ENCODE results near the gene PRX. TPM values are rescaled to one million over a fixed set of nuclear protein-coding genes. Genes with fewer than 3 reads are reported as not detected.

Gene PRX
- total RNA-seq, 2 experiments from 2014 or later: 1.0 to 1.4 TPM

DNA sequence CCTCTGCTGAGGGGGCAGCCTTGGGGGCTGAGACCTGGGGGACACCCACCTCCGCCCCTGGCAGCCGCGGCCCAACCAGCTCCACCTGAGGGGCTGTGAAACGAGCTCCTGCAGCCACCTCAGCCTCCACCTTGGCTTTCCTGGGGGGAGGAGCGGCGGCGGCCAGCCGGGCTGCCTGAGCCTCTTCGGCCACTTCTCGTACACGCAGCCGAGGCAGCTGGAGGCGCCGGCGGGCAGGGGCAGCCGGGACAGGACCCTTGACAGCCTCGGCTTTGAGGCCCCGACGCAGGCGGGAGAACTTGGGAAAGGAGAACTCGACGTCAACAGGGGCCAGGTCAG, 15.6 kb downstream of the PRX start:
- H3K27me3 Mint-ChIP-seq: no peaks in the 10 kb centered on the region
- H3K27ac Mint-ChIP-seq: no peak overlapping the region
- ATAC-seq (no peak), DNase-seq (no peak)
- no peak overlapping the region for H3K4me3 Mint-ChIP-seq
- H3K9me3 Mint-ChIP-seq (ENCODE audit: low read depth): no peaks in the 10 kb centered on the region
- ChIA-PET CTCF (no interaction called here), POLR2A (no interaction called here)
- no peaks in the 10 kb centered on the region for H3K36me3 Mint-ChIP-seq (ENCODE audit: low read depth)
- intact Hi-C loops (cut with DNase I, micrococcal nuclease): no loop called here
- peaks cover 12% of the 10 kb centered on the region for H3K4me1 Mint-ChIP-seq

DNA sequence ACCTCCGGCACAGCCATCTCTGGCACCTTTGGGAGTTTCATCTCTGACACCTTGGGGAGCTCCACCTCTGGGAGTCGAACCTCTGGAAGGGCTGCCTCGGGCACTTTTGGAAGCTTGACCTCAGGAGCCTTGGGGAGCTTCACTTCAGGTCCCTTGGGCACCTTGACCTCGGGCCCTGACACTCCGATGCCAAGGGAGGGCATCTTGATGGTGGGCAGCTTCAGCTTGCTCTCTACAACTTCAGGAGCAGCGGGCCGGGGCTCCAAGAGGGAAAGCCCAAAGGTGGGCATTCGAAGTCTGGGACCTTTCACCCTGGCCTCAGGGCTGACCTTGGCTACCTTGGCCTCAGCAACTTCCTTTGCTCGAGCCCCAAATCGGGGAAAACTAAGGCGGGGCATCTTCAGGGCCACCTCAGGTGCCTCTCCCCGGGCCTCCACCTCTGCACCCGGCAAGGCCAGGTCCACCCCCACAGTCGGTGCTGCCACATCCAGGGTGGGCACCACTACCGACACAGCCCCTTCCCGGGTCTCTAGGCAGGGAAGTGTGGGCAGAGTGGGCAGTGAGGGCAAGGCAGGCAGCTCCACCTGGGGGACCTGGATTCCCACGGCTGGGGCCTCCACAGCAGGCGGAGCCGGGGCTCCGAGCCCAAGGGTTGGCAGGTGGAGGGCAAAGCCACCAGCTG, 16.2 kb downstream of the PRX start:
- no peak for DNase-seq

DNA sequence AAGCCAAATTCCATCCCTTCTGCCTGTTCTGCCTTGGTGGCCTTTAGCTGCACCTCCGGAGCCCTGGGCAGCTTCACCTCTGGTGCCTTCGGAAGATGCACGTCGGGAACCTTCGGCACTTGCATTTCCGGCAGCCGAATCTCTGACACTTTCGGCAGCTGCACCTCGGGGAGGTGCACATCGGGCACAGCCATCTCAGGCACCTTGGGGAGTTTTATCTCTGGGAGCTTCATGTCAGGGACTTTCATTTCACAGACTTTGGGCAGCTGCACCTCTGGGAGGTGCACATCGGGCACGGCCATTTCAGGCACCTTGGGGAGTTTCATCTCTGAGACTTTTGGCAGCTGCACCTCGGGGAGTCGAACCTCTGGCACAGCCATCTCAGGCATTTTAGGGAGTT, 17.2 kb downstream of the PRX start:
- H3K36me3 Mint-ChIP-seq (ENCODE audit: low read depth): no peaks in the 10 kb centered on the region
- ChIA-PET POLR2A (no interaction called here), CTCF (interaction anchor here (0.6 to 1.2 kb wide), 2 partner anchors 18 to 288 kb away, joined by 3 read pairs; partner anchors contain the start of gene PRX)
- no peak for ATAC-seq
- H3K27ac Mint-ChIP-seq: no peak overlapping the region
- no peak for DNase-seq
- no peaks in the 10 kb centered on the region for H3K27me3 Mint-ChIP-seq
- no peaks in the 10 kb centered on the region for H3K9me3 Mint-ChIP-seq (ENCODE audit: low read depth)
- intact Hi-C loops (cut with DNase I, micrococcal nuclease): no loop called here
- H3K4me1 Mint-ChIP-seq: peaks cover 12% of the 10 kb centered on the region
- H3K4me3 Mint-ChIP-seq: no peak overlapping the region

More for the DNA sequence above, 16.2 kb downstream of the PRX start:
- no peak for ATAC-seq
- Mint-ChIP-seq H3K9me3 (ENCODE audit: low read depth) (no peaks in the 10 kb centered on the region), H3K4me1 (peaks cover 12% of the 10 kb centered on the region), H3K27me3 (no peaks in the 10 kb centered on the region), H3K36me3 (ENCODE audit: low read depth) (no peaks in the 10 kb centered on the region), H3K4me3 (no peak overlapping the region), H3K27ac (no peak overlapping the region)
- intact Hi-C loops (cut with DNase I, micrococcal nuclease): no loop called here
- POLR2A ChIA-PET: no interaction called here
- CTCF ChIA-PET: no interaction called here

DNA sequence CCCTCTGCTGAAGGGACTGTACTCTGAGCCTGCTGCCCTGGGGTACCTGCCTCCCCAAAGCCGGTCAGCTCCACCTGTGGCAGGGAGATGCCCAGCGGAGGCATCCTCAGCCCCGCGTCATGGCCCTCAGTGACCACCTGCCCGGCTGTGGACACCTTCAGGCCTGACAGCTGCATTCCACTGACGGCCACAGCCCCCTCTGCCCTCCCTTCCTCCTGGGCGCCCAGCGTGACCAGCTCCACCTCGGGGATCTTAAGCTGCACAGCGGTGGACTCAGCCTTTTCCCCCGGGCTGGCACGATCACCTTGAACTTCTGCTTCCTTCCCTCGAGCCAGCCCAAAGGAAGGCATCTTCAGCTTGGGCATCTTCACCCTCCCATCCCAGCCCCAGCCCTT, 18.4 kb downstream of the PRX start:
- Mint-ChIP-seq H3K4me3 (no peak overlapping the region), H3K4me1 (peaks cover 12% of the 10 kb centered on the region), H3K36me3 (ENCODE audit: low read depth) (no peaks in the 10 kb centered on the region), H3K27me3 (no peaks in the 10 kb centered on the region), H3K27ac (no peak overlapping the region), H3K9me3 (ENCODE audit: low read depth) (no peaks in the 10 kb centered on the region)
- ATAC-seq (no peak), DNase-seq (no peak)
- ChIA-PET POLR2A (no interaction called here), CTCF (interaction anchor here (1.2 kb wide), 1 partner anchor 19 kb away, joined by 3 read pairs; the partner anchor contains the start of gene PRX)
- intact Hi-C loops (cut with DNase I, micrococcal nuclease): no loop called here

DNA sequence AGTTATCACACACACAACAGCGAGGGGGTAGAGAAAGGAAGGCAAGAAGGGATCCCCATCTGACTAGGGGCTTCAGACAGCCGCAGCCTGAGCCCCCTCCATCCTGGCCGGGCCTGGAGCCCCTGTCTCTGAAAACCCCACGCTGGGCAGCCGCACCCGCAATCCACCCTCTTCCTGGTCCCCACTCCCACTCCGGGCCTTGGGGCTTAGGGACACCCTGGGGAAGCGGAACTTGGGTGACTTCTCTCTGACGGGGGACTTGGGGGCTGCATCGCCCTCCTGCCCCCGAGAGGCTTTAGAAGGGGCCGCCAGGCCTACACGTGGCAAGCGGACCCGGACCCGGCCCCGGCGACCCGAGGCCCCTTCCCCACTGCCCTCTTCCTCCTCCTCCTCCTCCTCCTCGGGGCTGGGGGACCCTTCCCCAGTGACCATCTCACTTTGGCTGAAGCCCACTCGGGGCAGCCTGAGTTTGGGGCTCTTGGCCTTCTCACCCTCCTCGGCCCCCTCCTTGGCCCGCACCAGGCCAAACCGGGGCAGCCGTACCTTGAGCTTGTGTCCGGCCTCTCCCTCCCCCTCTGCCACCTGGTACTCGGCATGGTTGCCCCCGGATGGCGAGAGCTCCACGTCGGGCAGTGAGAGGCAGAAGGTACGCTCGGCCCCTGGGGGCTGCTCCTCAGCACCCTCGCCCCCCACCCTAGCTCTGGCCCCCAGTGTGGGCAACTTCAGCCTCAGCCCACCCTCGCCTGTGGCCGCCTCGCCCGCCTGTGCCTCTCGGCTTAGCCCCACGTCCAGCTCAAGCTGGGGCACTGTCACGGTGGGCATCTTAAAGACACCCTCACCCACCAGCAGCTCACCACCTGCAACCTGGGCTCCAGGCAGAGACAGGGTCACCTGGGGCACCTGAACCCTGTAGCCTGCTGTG, 19.0 kb downstream of the PRX start:
- ChIA-PET CTCF (no interaction called here), POLR2A (no interaction called here)
- Mint-ChIP-seq H3K27ac (no peak overlapping the region), H3K9me3 (ENCODE audit: low read depth) (no peaks in the 10 kb centered on the region), H3K4me1 (peaks cover 10% of the 10 kb centered on the region), H3K36me3 (ENCODE audit: low read depth) (no peaks in the 10 kb centered on the region), H3K4me3 (no peak overlapping the region), H3K27me3 (no peaks in the 10 kb centered on the region)
- DNase-seq (no peak), ATAC-seq (no peak)
- intact Hi-C loops (cut with DNase I, micrococcal nuclease): no loop called here

DNA sequence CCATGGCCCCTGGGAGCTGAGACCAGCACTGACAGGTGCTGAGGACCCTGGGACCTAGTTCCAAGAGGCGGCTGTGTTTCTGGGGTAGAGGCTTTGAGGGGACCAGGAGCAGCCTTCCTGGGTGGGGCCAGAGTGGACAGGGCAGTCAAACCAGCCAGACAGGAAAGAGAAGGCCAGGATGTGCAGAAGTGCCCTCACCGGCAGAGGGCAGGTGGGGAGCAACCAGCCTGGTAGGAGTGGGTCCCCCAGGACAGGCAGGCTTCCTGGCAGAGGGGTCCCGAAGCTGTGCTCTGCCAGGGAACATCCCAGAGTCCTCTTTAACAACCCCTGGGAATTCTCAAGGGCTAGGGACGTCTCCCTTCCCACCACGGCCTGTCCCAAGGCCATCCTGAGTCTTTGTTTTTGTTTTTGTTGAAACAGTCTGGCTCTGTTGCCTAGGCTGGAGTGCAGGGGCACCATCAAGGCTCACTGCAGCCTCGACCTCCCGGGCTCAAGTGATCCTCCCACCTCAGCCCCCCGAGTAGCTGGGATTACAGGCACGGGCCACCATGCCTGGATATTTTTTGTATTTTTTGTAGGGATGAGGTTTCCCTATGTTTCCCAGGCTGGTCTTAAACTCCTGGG, 20.2 kb downstream of the PRX start:
- H3K9me3 Mint-ChIP-seq (ENCODE audit: low read depth): no peaks in the 10 kb centered on the region
- intact Hi-C loops (cut with DNase I, micrococcal nuclease): no loop called here
- no peaks in the 10 kb centered on the region for H3K4me1 Mint-ChIP-seq
- H3K27me3 Mint-ChIP-seq: no peaks in the 10 kb centered on the region
- H3K4me3 Mint-ChIP-seq: no peak overlapping the region
- H3K36me3 Mint-ChIP-seq (ENCODE audit: low read depth): no peaks in the 10 kb centered on the region
- CTCF ChIA-PET: no interaction called here
- POLR2A ChIA-PET: no interaction called here
- ATAC-seq: no peak
- no peak for DNase-seq
- H3K27ac Mint-ChIP-seq: no peak overlapping the region

DNA sequence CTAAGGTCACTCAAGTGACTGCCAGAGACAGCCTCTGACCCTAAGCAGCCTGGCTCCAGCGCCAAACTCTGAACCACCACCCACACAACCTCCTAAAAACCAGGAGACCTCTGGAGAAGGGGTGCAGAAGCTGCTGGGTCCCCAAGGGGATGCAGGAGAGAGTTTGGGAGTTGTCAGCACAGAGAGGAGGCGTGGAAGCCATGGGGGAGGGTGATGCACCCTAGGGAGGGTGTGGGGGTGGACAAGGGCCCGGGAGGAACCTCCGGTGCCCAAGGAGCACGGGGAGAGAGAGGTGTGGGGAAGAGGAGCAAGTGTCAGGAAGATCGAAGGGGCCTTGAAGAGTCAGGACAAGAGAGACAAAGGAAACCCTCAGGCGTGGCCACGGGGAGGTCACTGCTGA, 21.1 kb downstream of the PRX start:
- ChIA-PET CTCF (no interaction called here), POLR2A (no interaction called here)
- ATAC-seq (no peak), DNase-seq (no peak)
- Mint-ChIP-seq H3K27me3 (no peaks in the 10 kb centered on the region), H3K4me3 (no peak overlapping the region), H3K36me3 (ENCODE audit: low read depth) (no peaks in the 10 kb centered on the region), H3K27ac (no peak overlapping the region), H3K4me1 (no peaks in the 10 kb centered on the region), H3K9me3 (ENCODE audit: low read depth) (no peaks in the 10 kb centered on the region)
- intact Hi-C loops (cut with DNase I, micrococcal nuclease): no loop called here

DNA sequence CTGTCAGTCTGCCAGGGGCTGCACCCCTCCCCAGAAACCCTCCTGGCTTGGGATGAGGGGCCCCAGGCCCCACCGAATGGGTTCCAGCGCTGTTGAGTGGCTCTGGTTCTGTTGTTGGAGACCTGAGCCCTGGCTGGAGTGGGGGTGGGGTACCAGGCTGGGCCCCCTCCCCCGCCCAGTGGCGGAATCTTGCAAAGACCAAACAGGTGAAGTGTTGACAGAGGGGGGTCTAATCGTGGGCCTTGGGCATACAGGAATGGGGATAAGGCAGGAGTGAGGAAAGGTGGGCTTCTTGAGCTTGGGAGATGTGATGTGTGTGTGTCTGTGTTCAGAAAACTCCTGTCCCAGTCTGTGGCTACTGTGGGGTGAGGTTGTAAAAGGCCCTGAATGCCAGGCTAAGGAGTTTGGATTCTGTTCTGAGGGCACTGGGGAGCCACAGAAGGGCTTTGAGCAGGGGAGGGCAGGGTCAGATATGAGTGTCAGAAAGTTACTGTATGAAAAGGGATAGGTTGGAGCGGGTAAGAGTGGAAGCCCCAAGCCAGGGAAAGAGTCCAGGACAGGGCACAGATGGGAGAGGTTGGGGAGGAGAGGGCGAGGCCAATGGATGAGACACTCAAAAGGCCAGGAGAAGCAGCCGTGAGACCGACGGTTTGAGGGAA, 23.0 kb downstream of the PRX start, which contains the start of gene HIPK4:
HIPK4 (minus strand) TSS at position 98 of the 659 bp plus-strand sequence. CDS start 279 bp downstream, outside the sequence.
- H3K4me3 Mint-ChIP-seq: no peak within 1 kb of the TSS
- H3K4me1 Mint-ChIP-seq: no peaks in the 10 kb centered on the region
- no peaks in the 10 kb centered on the region for H3K27me3 Mint-ChIP-seq
- H3K36me3 Mint-ChIP-seq (ENCODE audit: low read depth): no peaks in the 10 kb centered on the region
- intact Hi-C loops (cut with DNase I, micrococcal nuclease): no loop called here
- ChIA-PET CTCF (no interaction called here), POLR2A (no interaction called here)
- H3K27ac Mint-ChIP-seq: no peak within 1 kb of the TSS
- H3K9me3 Mint-ChIP-seq (ENCODE audit: low read depth): no peaks in the 10 kb centered on the region
- DNase-seq: no peak
- ATAC-seq: no peak

DNA sequence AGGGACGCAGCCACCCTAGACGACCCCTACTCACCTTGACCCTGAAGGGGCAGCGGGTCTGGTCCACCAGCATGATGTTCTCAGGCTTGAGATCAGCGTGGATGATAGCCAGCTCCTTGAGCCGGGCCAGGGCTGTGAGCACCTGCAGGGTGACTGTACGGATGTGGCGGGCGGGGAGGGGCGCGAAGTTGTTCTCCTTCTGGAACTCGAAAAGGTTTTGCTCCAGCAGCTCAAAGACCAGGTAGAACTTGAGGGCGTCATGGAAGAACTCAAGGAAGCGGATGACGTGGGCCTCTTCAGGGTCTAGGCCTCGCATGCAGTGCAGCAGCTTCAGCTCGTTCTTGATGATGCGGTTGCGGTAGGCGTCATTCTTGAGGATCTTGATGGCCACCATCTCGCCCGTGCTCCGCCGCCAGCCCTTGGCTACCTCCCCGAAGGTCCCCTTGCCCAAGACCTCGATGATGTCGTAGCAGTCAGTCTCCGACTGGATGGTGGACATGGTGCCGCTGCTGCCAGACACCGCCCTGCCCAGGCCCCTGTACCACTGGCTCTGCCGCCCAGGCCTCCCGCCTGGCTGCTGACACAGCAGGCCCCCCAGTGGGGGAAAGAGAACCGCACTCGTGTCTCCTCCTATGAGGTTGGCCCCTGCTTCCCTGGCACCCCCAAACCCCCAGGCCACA, 23.6 kb downstream of the PRX start:
- ATAC-seq (no peak), DNase-seq (no peak)
- Mint-ChIP-seq H3K27ac (no peak overlapping the region), H3K4me3 (no peak overlapping the region), H3K9me3 (ENCODE audit: low read depth) (no peaks in the 10 kb centered on the region), H3K4me1 (no peaks in the 10 kb centered on the region), H3K36me3 (ENCODE audit: low read depth) (no peaks in the 10 kb centered on the region), H3K27me3 (no peaks in the 10 kb centered on the region)
- ChIA-PET POLR2A (no interaction called here), CTCF (no interaction called here)
- intact Hi-C loops (cut with DNase I, micrococcal nuclease): no loop called here

DNA sequence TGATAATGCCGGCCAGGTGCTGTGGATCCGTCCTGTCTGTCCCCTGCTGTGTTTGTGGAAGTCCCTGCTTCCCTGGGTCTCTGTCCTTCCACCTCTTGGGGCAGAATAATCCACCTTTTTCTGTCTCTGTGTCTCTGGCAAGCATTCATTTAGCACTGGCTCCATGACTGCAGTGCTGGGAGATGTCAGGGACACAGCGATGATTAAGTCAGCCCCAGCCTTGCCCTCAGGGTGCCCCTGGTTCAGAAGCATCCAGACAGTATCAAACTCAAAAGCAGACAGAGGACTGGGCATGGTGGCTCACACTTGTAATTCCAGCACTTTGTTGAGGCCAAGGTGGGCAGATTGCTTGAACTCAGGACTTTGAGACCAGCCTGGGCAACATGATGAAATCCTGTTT, 24.7 kb downstream of the PRX start:
- H3K4me3 Mint-ChIP-seq: no peak overlapping the region
- H3K9me3 Mint-ChIP-seq (ENCODE audit: low read depth): no peaks in the 10 kb centered on the region
- no peak for ATAC-seq
- POLR2A ChIA-PET: no interaction called here
- H3K36me3 Mint-ChIP-seq (ENCODE audit: low read depth): no peaks in the 10 kb centered on the region
- H3K27ac Mint-ChIP-seq: no peak overlapping the region
- no peaks in the 10 kb centered on the region for H3K4me1 Mint-ChIP-seq
- no peaks in the 10 kb centered on the region for H3K27me3 Mint-ChIP-seq
- DNase-seq: no peak
- intact Hi-C loops (cut with DNase I, micrococcal nuclease): no loop called here
- CTCF ChIA-PET: no interaction called here

DNA sequence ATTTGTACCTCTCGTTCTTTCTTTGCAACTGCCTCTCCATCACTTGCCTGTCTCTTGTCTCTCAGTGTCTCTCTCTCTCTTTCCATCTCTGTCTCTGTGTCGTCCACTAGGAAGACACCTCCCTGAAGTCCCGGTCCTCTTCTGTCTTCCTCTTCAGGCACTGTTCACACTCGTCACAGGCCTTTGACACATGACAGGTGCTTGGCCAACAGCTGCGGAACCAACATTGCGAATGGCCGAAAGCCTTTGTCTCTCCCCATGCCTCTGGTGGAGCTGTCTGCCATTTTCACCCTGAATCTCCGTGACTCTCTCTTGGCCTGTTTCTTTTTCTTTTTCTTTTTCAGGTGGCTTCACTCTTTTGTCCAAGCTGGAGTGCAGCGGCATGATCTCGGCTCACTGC, 26.0 kb downstream of the PRX start:
- no peaks in the 10 kb centered on the region for H3K4me1 Mint-ChIP-seq
- no peaks in the 10 kb centered on the region for H3K27me3 Mint-ChIP-seq
- no peaks in the 10 kb centered on the region for H3K9me3 Mint-ChIP-seq (ENCODE audit: low read depth)
- CTCF ChIA-PET: interaction anchor here (0.6 kb wide), 2 partner anchors 57 to 60 kb away, joined by 3 read pairs; no protein-coding TSS in a partner anchor
- H3K4me3 Mint-ChIP-seq: no peak overlapping the region
- ATAC-seq (no peak), DNase-seq (no peak)
- no peak overlapping the region for H3K27ac Mint-ChIP-seq
- POLR2A ChIA-PET: no interaction called here
- no peaks in the 10 kb centered on the region for H3K36me3 Mint-ChIP-seq (ENCODE audit: low read depth)
- intact Hi-C loops (cut with DNase I, micrococcal nuclease): no loop called here
